GM12878 (cell line): Measurements from ENCODE around the gene MDM4. TPM values are rescaled to one million over a fixed set of nuclear protein-coding genes. Genes with fewer than 3 reads are reported as not detected.

Experiments
- ATAC-seq: fragments of 200-7000 bp; cut with Tn5 transposase; 3 replicates; pipeline ENCODE4 v1.9.1; 2020; ENCODE audit warnings: mild to moderate bottlenecking, moderate library complexity
- BruUV-seq: library from RNA; stranded (reverse); fragments of 400-500 nt; replicated peaks from 2 replicates; lab custom pipeline; 2021; lab: Mats Ljungman, UMichigan
- CTCF ChIA-PET: fragments of 300-600 bp; sonication (Branson Sonifier 250); formaldehyde crosslinking; extraction: SDS; loops from one replicate; lab custom pipeline; 2021; ENCODE audit warnings: inconsistent platforms; lab: Yijun Ruan, JAX
- POLR2A ChIA-PET: fragments of 350-600 bp; formaldehyde crosslinking; extraction: SDS; loops from one replicate; lab custom pipeline; 2021; ENCODE audit warnings: inconsistent platforms; lab: Charles Lee
- RAD21 ChIA-PET: fragments of 300-600 bp; sonication (Branson Sonifier 250); formaldehyde crosslinking; loops from one replicate; lab custom pipeline; 2023; ENCODE audit warnings: antibody characterized with exemption; ENCODE audit not compliant: unreplicated experiment; lab: Charles Lee
- SMC1A ChIA-PET: fragments of 300-600 bp; sonication (Branson Sonifier 250); formaldehyde crosslinking; loops from one replicate; lab custom pipeline; 2023; ENCODE audit not compliant: unreplicated experiment, uncharacterized antibody; lab: Charles Lee
- DNase-seq: peaks from one replicate; pipeline ENCODE4 v3.0.0-alpha.2; 2011; ENCODE audit warnings: low read depth, low spot score
- FAIRE-seq: peaks from 3 replicates; lab custom pipeline; 2011; peaks lifted over from hg19 to GRCh38; lab: Jason Lieb, UNC
- H2AFZ ChIP-seq: 2 replicates; pipeline ENCODE4 v1.6.0; 2011; ENCODE audit warnings: low read depth, low read length, control low read depth; ENCODE audit not compliant: control insufficient read depth
- H3K27ac ChIP-seq: 2 replicates; pipeline ENCODE4 v1.5.1; 2011; ENCODE audit warnings: control low read depth; ENCODE audit not compliant: control insufficient read depth, insufficient read depth
- H3K27me3 ChIP-seq, 2 experiments: replicated peaks in 1 of 2; 2 replicates each; pipeline versions ENCODE4 v1.6.0 to v1.6.1; 2011; ENCODE audit warnings: low read length in 1 of 2; ENCODE audit not compliant: control insufficient read depth in 2 of 2, insufficient read depth in 2 of 2
- H3K36me3 ChIP-seq, 2 experiments: 2 replicates each; pipeline ENCODE4 v1.5.1; 2011; ENCODE audit warnings: low read length in 1 of 2; ENCODE audit not compliant: control insufficient read depth in 2 of 2, insufficient read depth in 2 of 2
- H3K4me1 ChIP-seq: 2 replicates; pipeline ENCODE4 v1.6.1; 2011; ENCODE audit warnings: mild to moderate bottlenecking, low read length, moderate library complexity, mixed read lengths; ENCODE audit not compliant: control insufficient read depth, insufficient read depth
- H3K4me2 ChIP-seq: 2 replicates; pipeline ENCODE4 v1.6.0; 2011; ENCODE audit warnings: control low read depth; ENCODE audit not compliant: control insufficient read depth, insufficient read depth
- H3K4me3 ChIP-seq: fragments of 200-600 bp; sonication (generic); 2 replicates; pipeline ENCODE4 v1.5.1; 2016
- H3K79me2 ChIP-seq: 2 replicates; pipeline ENCODE4 v1.6.0; 2011; ENCODE audit warnings: low read length; ENCODE audit not compliant: control insufficient read depth, insufficient read depth
- H3K9ac ChIP-seq: 2 replicates; pipeline ENCODE4 v1.8.0; 2011; ENCODE audit warnings: low read length, control low read depth, mixed read lengths; ENCODE audit not compliant: control insufficient read depth, insufficient read depth
- H3K9me3 ChIP-seq: replicated peaks from 3 replicates; pipeline ENCODE4 v1.5.1; 2011; ENCODE audit warnings: mild to moderate bottlenecking, low read length; ENCODE audit not compliant: control insufficient read depth, insufficient read depth
- H4K20me1 ChIP-seq: 2 replicates; pipeline ENCODE4 v1.6.0; 2011; ENCODE audit not compliant: control insufficient read depth, insufficient read depth
- BCL11A ChIP-seq: IDR thresholded peaks from 2 replicates; pipeline ENCODE4 v1.6.1; 2011; ENCODE audit warnings: low read depth, low read length
- GATAD2B ChIP-seq: fragments of 450-650 bp; conservative IDR thresholded peaks from 2 replicates; pipeline ENCODE4 v1.6.1; 2017; ENCODE audit warnings: low read depth, mild to moderate bottlenecking, moderate library complexity
- HDAC6 ChIP-seq: fragments of 200-600 bp; sonication (generic); IDR thresholded peaks from one replicate; pipeline ENCODE4 v1.8.0; 2017; ENCODE audit warnings: antibody characterized with exemption; ENCODE audit not compliant: unreplicated experiment
- IRF5 ChIP-seq: fragments of 450-650 bp; IDR thresholded peaks from 2 replicates; pipeline ENCODE4 v1.6.1; 2017; ENCODE audit warnings: borderline replicate concordance
- JUND ChIP-seq: IDR thresholded peaks from 2 replicates; pipeline ENCODE4 v1.6.1; 2012; ENCODE audit warnings: low read depth, mild to moderate bottlenecking, low read length, improper control_type of control experiment, moderate library complexity
- MEF2B ChIP-seq: fragments of 450-650 bp; IDR thresholded peaks from 2 replicates; pipeline ENCODE4 v1.6.1; 2018; ENCODE audit warnings: mild to moderate bottlenecking, moderate library complexity; ENCODE audit not compliant: partially characterized antibody, poor library complexity, severe bottlenecking
- NFYB ChIP-seq: IDR thresholded peaks from 2 replicates; pipeline ENCODE4 v1.6.1; 2011; ENCODE audit warnings: low read depth, mild to moderate bottlenecking, low read length, improper control_type of control experiment, moderate library complexity; ENCODE audit not compliant: insufficient read depth
- PKNOX1 ChIP-seq: fragments of 450-650 bp; IDR thresholded peaks from 2 replicates; pipeline ENCODE4 v1.6.1; 2016; ENCODE audit warnings: mild to moderate bottlenecking
- RAD21 ChIP-seq: IDR thresholded peaks from 2 replicates; pipeline ENCODE4 v1.6.1; 2011; ENCODE audit warnings: mild to moderate bottlenecking, low read depth, low read length, moderate library complexity; ENCODE audit not compliant: insufficient read depth
- SMAD1 ChIP-seq: fragments of 450-650 bp; IDR thresholded peaks from 2 replicates; pipeline ENCODE4 v1.6.1; 2018; ENCODE audit warnings: mild to moderate bottlenecking, low read depth; ENCODE audit not compliant: partially characterized antibody
- USF2 ChIP-seq: IDR thresholded peaks from 2 replicates; pipeline ENCODE4 v1.6.1; 2011; ENCODE audit warnings: low read depth, low read length, improper control_type of control experiment, borderline replicate concordance
- ZBTB11 ChIP-seq: fragments of 450-650 bp; formaldehyde crosslinking; IDR thresholded peaks from 2 replicates; pipeline ENCODE4 v1.5.0; 2022; ENCODE audit warnings: mild to moderate bottlenecking, missing genetic modification characterization
- ZNF24 ChIP-seq: fragments of 450-650 bp; IDR thresholded peaks from 2 replicates; pipeline ENCODE4 v1.6.1; 2017; ENCODE audit warnings: antibody characterized with exemption, mild to moderate bottlenecking
- ZNF622 ChIP-seq: fragments of 450-650 bp; IDR thresholded peaks from 2 replicates; pipeline ENCODE4 v1.6.1; 2017; ENCODE audit warnings: mild to moderate bottlenecking, inconsistent platforms
- WGBS: methylation state at CpG from one replicate; pipeline ENCODE4 v1.1.6; 2016; ENCODE audit warnings: low lambda C conversion rate; ENCODE audit not compliant: insufficient replicate concordance, insufficient coverage; ENCODE audit errors: missing lambda C conversion rate; 5-methylcytosine and 5-hydroxymethylcytosine counted together
- in situ Hi-C: fragments of 300-500 bp; cut with MboI; formaldehyde crosslinking; loops from 9 replicates; pipeline ENCODE4 v1.14.3; 2018; ENCODE audit warnings: mixed read lengths
- intact Hi-C: fragments of 100-400 bp; cut with micrococcal nuclease; formaldehyde crosslinking; loops from one replicate; pipeline ENCODE4 v1.14.2; 2022; ENCODE audit not compliant: unreplicated experiment
- polyA plus RNA-seq, 11 experiments: library from polyadenylated mRNA; depleted of rRNA in 4 of 11; unstranded in 6 of 11; stranded (reverse) in 5 of 11; fragments of >200 nt; fragmentation: Nextera tagmentation in 4 of 11; fragmentation: Illumina TruSeq in 1 of 11; extraction: Ambion mirVana in 4 of 11; extraction: Trizol in 1 of 11; gene quantifications; 1 replicate in 1 of 11; 2 replicates in 10 of 11; pipeline versions ENCODE4 v1.2.1 to v1.2.3, GENCODE V29; 2011 to 2016; ENCODE audit warnings: inconsistent platforms in 2 of 11, missing spikeins in 2 of 11, low read depth in 1 of 11
- total RNA-seq, 4 experiments: library from RNA; depleted of rRNA in 3 of 4; stranded (reverse); fragments of >200 nt in 3 of 4; fragmentation: Illumina TruSeq in 1 of 4; extraction: Trizol in 1 of 4; gene quantifications; 2 replicates each; pipeline versions ENCODE4 v1.2.1 to v1.2.3, GENCODE V29; 2013 to 2021

Gene MDM4
- total and polyA plus RNA-seq, 10 of the 15 experiments (the other 5 are each of a cell fraction or from before 2014, with no cell fraction given): 2.5 to 74.4 (median 22.7) TPM

GRCh38 chr1:204471687-204472086 is 44.5 kb upstream of the MDM4 start (continued):
- TF ChIP-seq IRF5: no peak
- no peak for TF ChIP-seq JUND
- TF ChIP-seq USF2: no peak

GRCh38 chr1:204472660-204473059 is 43.5 kb upstream of the MDM4 start:
- no peaks in the 10 kb centered on the region for H3K9me3 ChIP-seq
- peaks cover 6% of the 10 kb centered on the region; the same call in 1 of the 2 replicates for H3K4me1 ChIP-seq
- no peak overlapping the region for H3K9ac ChIP-seq
- ChIA-PET POLR2A (interaction anchor here (1.0 kb wide), 1 partner anchor 9 kb away, joined by 3 read pairs; no protein-coding TSS in a partner anchor), RAD21 (interaction anchor here (1.0 to 3.3 kb wide), 4 partner anchors 8 to 26 kb away, joined by 3 to 11 read pairs (median 3); no protein-coding TSS in a partner anchor), CTCF (interaction anchor here (1.1 to 39.0 kb wide), 3 partner anchors 28 to 74 kb away, joined by 3 to 2021 read pairs (median 471); partner anchors contain the start of gene PIK3C2B), SMC1A (interaction anchor here (0.9 to 18.3 kb wide), 3 partner anchors 16 to 28 kb away, joined by 3 to 408 read pairs (median 112); partner anchors contain the start of gene PIK3C2B)
- in situ Hi-C loops (no loop called here), intact Hi-C loops (no loop called here)
- FAIRE-seq: no peak
- no peak overlapping the region for H3K27ac ChIP-seq
- no peak overlapping the region for H2AFZ ChIP-seq
- peaks cover 4% of the 10 kb centered on the region for H3K79me2 ChIP-seq
- WGBS: 33% methylated on average over 2 of the region's 2 CpGs
- peak; percentile 82 for ATAC-seq
- peaks cover 6 to 11% of the 10 kb centered on the region in 2 experiments; a peak in 3 of 4 replicates for H3K36me3 ChIP-seq
- H3K27me3 ChIP-seq: no peaks in the 10 kb centered on the region
- no peak for DNase-seq
- H3K4me3 ChIP-seq: no peak overlapping the region
- no TSS peak for BruUV-seq
- no peaks in the 10 kb centered on the region for H4K20me1 ChIP-seq
- no peak overlapping the region for H3K4me2 ChIP-seq
- TF ChIP-seq PKNOX1 (no peak), BCL11A (0 out of 2 replicates have a peak, but pooled peaks have one; percentile 13), SMAD1 (no peak), GATAD2B (no peak), ZNF24 (no peak), ZBTB11 (CRISPR knock-in tag) (no peak), RAD21 (no peak), ZNF622 (no peak), HDAC6 (no peak), NFYB (no peak), MEF2B (peak; percentile 55)
